ENCODE data around the gene FIBIN.

The FIBIN gene

DNA sequence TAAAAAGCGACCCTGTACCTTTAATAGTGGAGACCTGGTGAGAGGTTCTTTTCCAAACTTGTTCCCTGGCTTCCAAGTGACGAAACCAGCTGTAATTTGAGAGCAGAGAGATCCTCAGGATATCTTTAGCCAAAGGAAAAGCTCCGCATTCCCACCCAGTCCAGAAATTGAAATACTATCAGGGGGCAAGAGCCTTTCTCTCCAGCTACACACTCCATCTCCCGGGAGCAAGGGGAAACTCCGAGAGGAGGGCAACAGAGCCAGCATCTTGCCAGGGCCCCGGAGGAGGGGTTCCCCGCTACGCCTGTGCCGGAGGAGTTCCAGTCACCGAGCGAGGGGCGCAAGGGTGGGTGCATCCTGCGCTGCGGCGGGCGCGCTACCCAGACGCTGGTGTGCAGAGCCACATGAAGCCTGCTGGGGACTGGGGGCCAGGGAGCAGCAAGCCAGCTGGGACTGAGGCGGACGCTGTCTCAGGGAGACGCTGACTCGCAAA is at the start of gene FIBIN:
TSS of gene FIBIN (plus strand) at position 148 of the 493 bp plus-strand sequence. CDS start 415 bp downstream, outside the sequence.
- Mint-ChIP-seq H3K4me3 (no peak within 1 kb of the TSS), H3K27ac (no peak within 1 kb of the TSS), H3K9me3 (no peaks in the 10 kb centered on the region), H3K27me3 (no peaks in the 10 kb centered on the region), H3K36me3 (no peaks in the 10 kb centered on the region), H3K4me1 (no peaks in the 10 kb centered on the region)
- ATAC-seq (ENCODE audit: low read depth) (no peak), DNase-seq (ENCODE audit: low spot score in 2 of 2) (no peak)

DNA sequence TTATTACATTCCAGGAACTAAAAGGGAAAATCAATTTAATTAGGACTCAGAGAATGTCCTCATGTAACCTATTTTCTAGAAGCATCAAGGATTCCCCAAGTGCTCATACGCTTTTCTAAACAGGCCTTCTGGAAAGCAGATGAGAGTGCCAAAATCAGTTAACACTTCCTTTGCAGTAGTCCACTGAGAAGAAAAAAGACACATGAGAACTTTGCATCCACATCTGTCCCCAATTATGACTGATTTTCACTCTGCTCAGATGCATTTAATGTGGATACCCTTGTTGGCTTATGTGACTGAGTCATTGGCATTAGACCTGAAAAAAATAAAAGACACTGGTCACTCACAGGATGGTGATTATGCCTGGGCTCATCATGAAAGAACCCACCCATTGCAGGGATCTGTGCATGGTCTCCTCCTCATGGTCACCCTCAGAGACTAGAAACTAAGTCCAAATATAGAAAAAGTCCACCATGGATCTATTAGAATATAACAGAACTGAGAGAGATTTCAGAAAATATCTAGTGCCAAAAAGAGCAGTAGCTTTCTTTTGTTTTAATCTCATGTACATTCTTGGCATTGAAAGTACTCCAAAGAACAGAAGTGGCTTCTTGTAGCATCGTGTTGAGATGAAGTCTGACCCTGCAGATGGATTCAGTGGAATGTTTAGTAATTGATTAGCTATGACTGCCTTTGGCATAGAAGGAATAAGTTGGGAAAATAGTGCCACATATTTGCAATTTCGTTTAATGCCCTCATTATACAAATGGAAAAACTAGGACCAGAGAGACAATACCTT is 48.8 kb upstream of the FIBIN start:
- Mint-ChIP-seq H3K9me3 (peaks cover 3% of the 10 kb centered on the region), H3K27me3 (peaks cover 1% of the 10 kb centered on the region), H3K4me3 (no peak overlapping the region), H3K36me3 (no peaks in the 10 kb centered on the region), H3K4me1 (no peaks in the 10 kb centered on the region), H3K27ac (no peak overlapping the region)
- DNase-seq (ENCODE audit: low spot score in 2 of 2) (no peak), ATAC-seq (ENCODE audit: low read depth) (no peak)

GRCh38 chr11:26946257-26946716 is 47.6 kb upstream of the FIBIN start:
- no peak for DNase-seq (ENCODE audit: low spot score in 2 of 2)
- Mint-ChIP-seq H3K27me3 (peaks cover 1% of the 10 kb centered on the region), H3K4me3 (no peak overlapping the region), H3K36me3 (no peaks in the 10 kb centered on the region), H3K4me1 (no peaks in the 10 kb centered on the region), H3K27ac (no peak overlapping the region), H3K9me3 (peaks cover 3% of the 10 kb centered on the region)
- no peak for ATAC-seq (ENCODE audit: low read depth)

- peaks cover 1% of the 10 kb centered on the region for H3K27me3 Mint-ChIP-seq
- H3K36me3 Mint-ChIP-seq: no peaks in the 10 kb centered on the region
- H3K9me3 Mint-ChIP-seq: peaks cover 3% of the 10 kb centered on the region
- no peak overlapping the region for H3K4me3 Mint-ChIP-seq
- DNase-seq (ENCODE audit: low spot score in 2 of 2) (no peak), ATAC-seq (ENCODE audit: low read depth) (no peak)
- H3K27ac Mint-ChIP-seq: no peak overlapping the region
- H3K4me1 Mint-ChIP-seq: no peaks in the 10 kb centered on the region
Measured at GRCh38 chr11:26947379-26947844, 46.5 kb upstream of the FIBIN start.

DNA sequence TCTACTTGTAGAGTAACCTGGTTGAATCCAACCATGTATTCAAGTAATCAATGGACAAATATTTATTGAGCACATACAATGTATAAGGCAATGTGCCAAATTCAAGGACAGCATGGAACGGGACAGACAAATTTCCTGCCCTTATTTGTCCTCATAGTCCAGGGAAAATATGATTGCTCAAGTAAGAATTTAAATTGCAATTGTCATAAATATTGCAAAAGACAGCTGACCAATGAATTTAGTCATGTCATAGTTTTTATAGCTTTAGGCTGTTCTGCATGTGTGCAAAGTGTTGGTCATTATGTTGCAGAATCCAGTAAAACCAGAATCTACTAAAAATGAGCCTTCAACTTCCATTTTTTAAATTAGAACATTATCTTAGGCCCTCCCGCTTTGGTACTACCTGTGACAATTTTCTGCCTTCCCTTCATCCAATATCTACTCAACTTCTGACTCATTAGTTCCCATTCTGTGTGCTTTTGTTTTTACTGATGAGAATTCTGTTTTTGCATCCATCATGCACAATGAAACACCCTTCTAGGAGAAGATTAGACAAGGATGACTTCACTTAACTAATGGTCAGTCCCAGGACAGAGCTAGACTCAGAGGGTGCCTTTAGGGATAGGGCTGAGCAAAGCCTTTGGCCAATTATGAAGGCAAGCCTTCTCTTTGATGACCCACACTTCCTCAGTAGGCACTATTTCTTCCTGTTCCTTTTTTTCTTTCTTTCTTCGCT is 45.8 kb upstream of the FIBIN start:
- no peak overlapping the region for H3K4me3 Mint-ChIP-seq
- no peaks in the 10 kb centered on the region for H3K4me1 Mint-ChIP-seq
- H3K36me3 Mint-ChIP-seq: no peaks in the 10 kb centered on the region
- ATAC-seq (ENCODE audit: low read depth): no peak
- no peak for DNase-seq (ENCODE audit: low spot score in 2 of 2)
- H3K27me3 Mint-ChIP-seq: peaks cover 1% of the 10 kb centered on the region
- no peak overlapping the region for H3K27ac Mint-ChIP-seq
- H3K9me3 Mint-ChIP-seq: peaks cover 3% of the 10 kb centered on the region

- Mint-ChIP-seq H3K27me3 (peaks cover 1% of the 10 kb centered on the region), H3K9me3 (peaks cover 3% of the 10 kb centered on the region), H3K27ac (no peak overlapping the region), H3K4me3 (no peak overlapping the region), H3K36me3 (no peaks in the 10 kb centered on the region), H3K4me1 (no peaks in the 10 kb centered on the region)
- DNase-seq (ENCODE audit: low spot score in 2 of 2): no peak
- ATAC-seq (ENCODE audit: low read depth): no peak
Measured at GRCh38 chr11:26948881-26949280, 45.0 kb upstream of the FIBIN start.

DNA sequence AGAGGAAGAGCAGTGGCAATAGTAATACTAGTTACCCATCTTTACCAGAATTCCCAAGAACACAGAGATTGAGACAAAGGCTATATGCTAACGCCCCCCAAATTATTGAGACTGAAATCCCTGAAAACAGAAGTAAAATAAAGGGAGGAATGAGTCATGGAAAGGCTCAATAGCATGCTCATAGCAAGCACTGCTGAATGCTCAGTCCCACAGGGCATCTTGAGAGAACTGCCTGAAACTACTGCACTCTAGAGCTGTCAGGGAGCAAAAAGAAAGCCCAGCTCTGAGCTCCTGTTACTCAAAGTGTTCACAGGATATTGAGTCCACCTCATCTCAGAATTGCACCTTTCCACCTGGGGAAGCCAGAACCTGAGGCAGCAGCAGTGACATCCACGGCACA is 44.1 kb upstream of the FIBIN start:
- Mint-ChIP-seq H3K27me3 (peaks cover 1% of the 10 kb centered on the region), H3K9me3 (peaks cover 3% of the 10 kb centered on the region), H3K27ac (no peak overlapping the region), H3K4me3 (no peak overlapping the region), H3K36me3 (no peaks in the 10 kb centered on the region), H3K4me1 (no peaks in the 10 kb centered on the region)
- ATAC-seq (ENCODE audit: low read depth) (no peak), DNase-seq (ENCODE audit: low spot score in 2 of 2) (no peak)

GRCh38 chr11:26950260-26950719 is 43.6 kb upstream of the FIBIN start:
- H3K9me3 Mint-ChIP-seq: peaks cover 3% of the 10 kb centered on the region
- no peaks in the 10 kb centered on the region for H3K36me3 Mint-ChIP-seq
- H3K27ac Mint-ChIP-seq: no peak overlapping the region
- DNase-seq (ENCODE audit: low spot score in 2 of 2): no peak
- H3K27me3 Mint-ChIP-seq: peaks cover 1% of the 10 kb centered on the region
- no peaks in the 10 kb centered on the region for H3K4me1 Mint-ChIP-seq
- no peak for ATAC-seq (ENCODE audit: low read depth)
- no peak overlapping the region for H3K4me3 Mint-ChIP-seq

- ATAC-seq (ENCODE audit: low read depth) (no peak), DNase-seq (ENCODE audit: low spot score in 2 of 2) (no peak)
- no peaks in the 10 kb centered on the region for H3K27me3 Mint-ChIP-seq
- no peaks in the 10 kb centered on the region for H3K4me1 Mint-ChIP-seq
- no peaks in the 10 kb centered on the region for H3K36me3 Mint-ChIP-seq
- peaks cover 1% of the 10 kb centered on the region for H3K9me3 Mint-ChIP-seq
- H3K27ac Mint-ChIP-seq: no peak overlapping the region
- no peak overlapping the region for H3K4me3 Mint-ChIP-seq
Measured at GRCh38 chr11:26951809-26952515, 42.0 kb upstream of the FIBIN start.

DNA sequence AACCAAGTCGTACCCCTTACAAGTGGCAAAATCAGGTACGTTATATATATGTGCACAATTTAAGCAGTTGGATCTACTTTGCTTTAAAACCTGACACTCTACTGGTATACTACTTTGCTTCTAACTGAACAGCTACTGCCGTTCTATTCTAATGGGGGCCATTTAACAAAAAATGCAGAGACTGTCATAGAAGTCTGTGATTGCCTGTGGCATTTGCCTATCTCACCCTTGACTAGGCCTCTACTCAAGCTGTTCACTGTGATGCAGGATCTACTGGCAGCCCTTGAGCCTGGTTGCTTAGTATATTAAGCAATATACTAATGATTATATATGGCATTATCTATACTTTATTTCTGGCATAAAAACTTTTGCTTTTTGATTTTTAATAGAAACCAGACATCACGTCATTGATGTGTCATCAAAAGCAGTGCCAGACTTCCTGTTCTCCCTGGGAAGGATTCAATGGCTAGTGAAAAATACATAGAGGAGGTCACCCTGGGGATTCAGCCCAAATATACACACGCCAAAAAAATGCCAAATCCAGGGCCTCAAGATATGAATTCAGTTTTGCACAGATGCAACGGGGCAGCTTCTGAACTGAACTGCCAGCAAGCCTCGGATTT is 40.0 kb upstream of the FIBIN start:
- H3K27me3 Mint-ChIP-seq: no peaks in the 10 kb centered on the region
- H3K4me1 Mint-ChIP-seq: no peaks in the 10 kb centered on the region
- H3K4me3 Mint-ChIP-seq: no peak overlapping the region
- ATAC-seq (ENCODE audit: low read depth) (no peak), DNase-seq (ENCODE audit: low spot score in 2 of 2) (no peak)
- no peak overlapping the region for H3K27ac Mint-ChIP-seq
- no peaks in the 10 kb centered on the region for H3K9me3 Mint-ChIP-seq
- no peaks in the 10 kb centered on the region for H3K36me3 Mint-ChIP-seq

DNA sequence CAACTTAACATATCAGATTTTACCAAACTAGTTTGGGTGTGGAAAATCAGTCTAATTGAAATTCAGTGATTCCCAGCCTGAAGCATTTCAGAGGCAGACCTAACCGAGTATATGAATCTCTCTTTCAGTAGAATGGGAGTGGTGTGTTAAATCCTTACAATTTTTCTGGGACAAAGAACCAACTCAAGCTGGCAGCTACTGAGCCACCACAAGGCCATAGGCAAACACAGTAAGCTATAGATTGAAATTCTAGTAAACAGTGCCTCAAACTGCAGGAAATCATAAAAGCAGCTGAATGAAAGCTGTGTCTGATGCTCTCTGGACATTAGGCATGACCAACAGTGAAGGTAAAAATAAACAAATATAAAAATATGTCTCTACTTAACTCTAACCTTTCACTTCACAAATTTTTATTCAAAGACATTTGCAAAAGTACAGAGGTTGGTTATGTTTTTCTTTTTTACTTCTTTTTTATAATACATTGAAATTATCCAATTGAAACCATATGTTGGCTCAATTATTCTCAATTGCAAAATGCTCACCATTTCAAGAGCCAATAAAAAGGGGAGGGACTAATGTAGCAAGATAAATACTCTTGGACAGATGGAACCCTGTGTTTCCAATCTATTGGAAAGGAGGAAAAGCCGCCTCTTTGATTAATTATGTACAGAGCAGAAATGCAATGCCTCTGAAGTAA is 35.8 kb upstream of the FIBIN start:
- Mint-ChIP-seq H3K9me3 (no peaks in the 10 kb centered on the region), H3K27me3 (no peaks in the 10 kb centered on the region), H3K4me1 (no peaks in the 10 kb centered on the region), H3K4me3 (no peak overlapping the region), H3K27ac (no peak overlapping the region), H3K36me3 (no peaks in the 10 kb centered on the region)
- DNase-seq (ENCODE audit: low spot score in 2 of 2) (no peak), ATAC-seq (ENCODE audit: low read depth) (no peak)

DNA sequence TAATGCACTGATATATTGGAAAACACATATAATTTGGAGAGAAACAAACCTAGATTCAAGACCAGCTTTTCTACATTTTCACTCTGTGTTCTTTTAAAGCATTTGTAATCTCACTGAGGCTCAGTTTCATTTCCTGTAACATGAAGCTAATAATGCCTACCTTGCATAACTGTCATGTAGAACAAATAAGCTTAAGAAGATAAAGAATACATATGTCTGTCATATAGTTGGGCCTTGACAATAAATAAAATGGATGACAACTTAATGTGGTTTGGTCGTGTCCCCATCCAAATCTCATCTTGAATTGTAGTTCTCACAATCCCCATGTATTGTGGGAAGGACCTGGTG is 35.2 kb upstream of the FIBIN start:
- Mint-ChIP-seq H3K27ac (no peak overlapping the region), H3K27me3 (no peaks in the 10 kb centered on the region), H3K36me3 (no peaks in the 10 kb centered on the region), H3K4me3 (no peak overlapping the region), H3K4me1 (no peaks in the 10 kb centered on the region), H3K9me3 (no peaks in the 10 kb centered on the region)
- ATAC-seq (ENCODE audit: low read depth) (no peak), DNase-seq (ENCODE audit: low spot score in 2 of 2) (no peak)

DNA sequence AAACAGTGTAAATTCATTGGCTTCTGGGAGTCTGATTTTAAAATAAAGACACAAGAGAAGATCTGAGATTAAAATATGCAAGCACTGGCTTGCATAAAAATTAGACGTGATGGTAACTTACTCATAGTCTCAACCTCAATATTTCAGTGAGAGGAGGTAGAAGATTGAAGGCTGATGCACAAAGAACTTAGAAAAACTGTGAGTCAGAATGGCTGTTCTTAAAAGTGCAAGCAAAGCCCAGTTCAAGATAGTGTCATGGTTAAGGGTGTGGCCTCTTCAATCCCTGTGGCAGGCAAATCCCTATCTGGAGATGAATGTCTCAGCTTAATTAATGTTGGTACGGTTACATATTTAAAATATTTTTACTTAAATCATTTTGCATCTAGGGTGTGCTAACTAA is 33.6 kb upstream of the FIBIN start:
- H3K4me3 Mint-ChIP-seq: no peak overlapping the region
- no peaks in the 10 kb centered on the region for H3K9me3 Mint-ChIP-seq
- no peak overlapping the region for H3K27ac Mint-ChIP-seq
- H3K27me3 Mint-ChIP-seq: no peaks in the 10 kb centered on the region
- DNase-seq (ENCODE audit: low spot score in 2 of 2): no peak
- H3K4me1 Mint-ChIP-seq: no peaks in the 10 kb centered on the region
- no peaks in the 10 kb centered on the region for H3K36me3 Mint-ChIP-seq
- ATAC-seq (ENCODE audit: low read depth): no peak

Data from memory B cell (primary cell).